Measurements from ENCODE around the gene ROPN1L.

ROPN1L gene

GRCh38 chr5:10409504-10409903 lies 32.2 kb upstream of the ROPN1L start:
- H3K27ac ChIP-seq (ENCODE audit: low read depth, low read length): no peak overlapping the region
- no peak overlapping the region for H3K4me3 ChIP-seq (ENCODE audit: low read length)
- H4K20me1 ChIP-seq (ENCODE audit: control insufficient read depth, insufficient read depth, low read depth, low read length): no peaks in the 10 kb centered on the region
- H3K36me3 ChIP-seq (ENCODE audit: control insufficient read depth, low read length): peaks cover 88% of the 10 kb centered on the region
- H3K4me2 ChIP-seq (ENCODE audit: low read length): no peak overlapping the region
- H3K4me1 ChIP-seq (ENCODE audit: control insufficient read depth, low read length): no peaks in the 10 kb centered on the region
- H3K9me2 ChIP-seq (replicated peaks; ENCODE audit: control insufficient read depth, low read length): no peaks in the 10 kb centered on the region
- no peaks in the 10 kb centered on the region for H3K79me2 ChIP-seq (ENCODE audit: control insufficient read depth, low read length)
- no peaks in the 10 kb centered on the region for H3K9me3 ChIP-seq (ENCODE audit: control insufficient read depth, insufficient read depth, low read length)
- H3F3A ChIP-seq (ENCODE audit: control insufficient read depth, insufficient read depth): no peaks in the 10 kb centered on the region
- H3K27me3 ChIP-seq (ENCODE audit: control insufficient read depth, low read length): no peaks in the 10 kb centered on the region
- no peak for TF ChIP-seq CTCF (IDR thresholded peaks at IDR 0.05; ENCODE audit: low read depth, low read length, poor library complexity, severe bottlenecking)
- no peak for TF ChIP-seq EZH2phosphoT487 (IDR thresholded peaks at IDR 0.05; ENCODE audit: borderline replicate concordance, low read length)

GRCh38 chr5:10410662-10411061 lies 31.0 kb upstream of the ROPN1L start:
- Histone ChIP-seq H3K9me2 (replicated peaks; ENCODE audit: control insufficient read depth, low read length) (no peaks in the 10 kb centered on the region), H4K20me1 (ENCODE audit: control insufficient read depth, insufficient read depth, low read depth, low read length) (no peaks in the 10 kb centered on the region), H3K27me3 (ENCODE audit: control insufficient read depth, low read length) (no peaks in the 10 kb centered on the region), H3K4me2 (ENCODE audit: low read length) (no peak overlapping the region), H3F3A (ENCODE audit: control insufficient read depth, insufficient read depth) (no peaks in the 10 kb centered on the region), H3K79me2 (ENCODE audit: control insufficient read depth, low read length) (no peaks in the 10 kb centered on the region), H3K4me1 (ENCODE audit: control insufficient read depth, low read length) (no peaks in the 10 kb centered on the region), H3K9me3 (ENCODE audit: control insufficient read depth, insufficient read depth, low read length) (no peaks in the 10 kb centered on the region), H3K36me3 (ENCODE audit: control insufficient read depth, low read length) (peaks cover 88% of the 10 kb centered on the region), H3K4me3 (ENCODE audit: low read length) (no peak overlapping the region), H3K27ac (ENCODE audit: low read depth, low read length) (no peak overlapping the region)
- TF ChIP-seq CTCF (IDR thresholded peaks at IDR 0.05; ENCODE audit: low read depth, low read length, poor library complexity, severe bottlenecking): no peak
- no peak for TF ChIP-seq EZH2phosphoT487 (IDR thresholded peaks at IDR 0.05; ENCODE audit: borderline replicate concordance, low read length)

- Histone ChIP-seq H3K79me2 (ENCODE audit: control insufficient read depth, low read length) (no peaks in the 10 kb centered on the region), H3K4me1 (ENCODE audit: control insufficient read depth, low read length) (no peaks in the 10 kb centered on the region), H3K4me2 (ENCODE audit: low read length) (no peak overlapping the region), H3K9me3 (ENCODE audit: control insufficient read depth, insufficient read depth, low read length) (no peaks in the 10 kb centered on the region), H3F3A (ENCODE audit: control insufficient read depth, insufficient read depth) (no peaks in the 10 kb centered on the region), H3K9me2 (replicated peaks; ENCODE audit: control insufficient read depth, low read length) (no peaks in the 10 kb centered on the region), H3K36me3 (ENCODE audit: control insufficient read depth, low read length) (peaks cover 87% of the 10 kb centered on the region), H3K27me3 (ENCODE audit: control insufficient read depth, low read length) (no peaks in the 10 kb centered on the region), H3K4me3 (ENCODE audit: low read length) (no peak overlapping the region), H4K20me1 (ENCODE audit: control insufficient read depth, insufficient read depth, low read depth, low read length) (no peaks in the 10 kb centered on the region), H3K27ac (ENCODE audit: low read depth, low read length) (no peak overlapping the region)
- TF ChIP-seq CTCF (IDR thresholded peaks at IDR 0.05; ENCODE audit: low read depth, low read length, poor library complexity, severe bottlenecking) (no peak), EZH2phosphoT487 (IDR thresholded peaks at IDR 0.05; ENCODE audit: borderline replicate concordance, low read length) (no peak)
These were observed 30.3 kb upstream of the ROPN1L start for GRCh38 chr5:10411336-10411735.

GRCh38 chr5:10416868-10417267 lies 24.8 kb upstream of the ROPN1L start:
- no peak for TF ChIP-seq EZH2phosphoT487 (IDR thresholded peaks at IDR 0.05; ENCODE audit: borderline replicate concordance, low read length)
- no peak for TF ChIP-seq CTCF (IDR thresholded peaks at IDR 0.05; ENCODE audit: low read depth, low read length, poor library complexity, severe bottlenecking)
- no peaks in the 10 kb centered on the region for H3K79me2 ChIP-seq (ENCODE audit: control insufficient read depth, low read length)
- H3K9me3 ChIP-seq (ENCODE audit: control insufficient read depth, insufficient read depth, low read length): no peaks in the 10 kb centered on the region
- no peaks in the 10 kb centered on the region for H3K27me3 ChIP-seq (ENCODE audit: control insufficient read depth, low read length)
- H3K36me3 ChIP-seq (ENCODE audit: control insufficient read depth, low read length): peaks cover 94% of the 10 kb centered on the region
- H3K4me1 ChIP-seq (ENCODE audit: control insufficient read depth, low read length): no peaks in the 10 kb centered on the region
- H3K4me2 ChIP-seq (ENCODE audit: low read length): no peak overlapping the region
- H4K20me1 ChIP-seq (ENCODE audit: control insufficient read depth, insufficient read depth, low read depth, low read length): no peaks in the 10 kb centered on the region
- H3K27ac ChIP-seq (ENCODE audit: low read depth, low read length): no peak overlapping the region
- no peaks in the 10 kb centered on the region for H3F3A ChIP-seq (ENCODE audit: control insufficient read depth, insufficient read depth)
- no peak overlapping the region for H3K4me3 ChIP-seq (ENCODE audit: low read length)
- no peaks in the 10 kb centered on the region for H3K9me2 ChIP-seq (replicated peaks; ENCODE audit: control insufficient read depth, low read length)
